T-helper 2 cell treated with Interferon-gamma antibody and Interleukin-4, amounts not matched to agents 100 ng/mL and 5 ng/mL, for 36 hours (primary cell): ENCODE data around the gene MCF2L2. TPM values are rescaled to one million over a fixed set of nuclear protein-coding genes. Genes with fewer than 3 reads are reported as not detected.
"Not testable (repeated sequence)": the region's sequence is repeated elsewhere in the genome, so short reads cannot be mapped to it uniquely, and the experiment has no call there.

Source experiments
- intact Hi-C: fragments of 100-400 bp; cut with micrococcal nuclease; formaldehyde crosslinking; loops from one replicate; pipeline ENCODE4 v1.15.1; 2023
- total RNA-seq: library from RNA; stranded (reverse); gene quantifications from 2 replicates; pipeline ENCODE4 v1.2.3, GENCODE V29; 2022

Gene MCF2L2
- total RNA-seq, 1 donor from 2014 or later, result 5.5 TPM

GRCh38 chr3:183252118-183252782 is 176.2 kb downstream of the MCF2L2 start:
- intact Hi-C loops, result loop anchor here (5.0 kb wide), 2 partner anchors 70 to 130 kb away; no protein-coding TSS in a partner anchor

- intact Hi-C loops, result no loop called here
These were observed 179.3 kb downstream of the MCF2L2 start for GRCh38 chr3:183249006-183249718.

- intact Hi-C loops, result no loop called here
These were observed 181.3 kb downstream of the MCF2L2 start for GRCh38 chr3:183247011-183247589.

GRCh38 chr3:183244981-183245476 is 183.4 kb downstream of the MCF2L2 start:
- intact Hi-C loops, result no loop called here

- intact Hi-C loops, result no loop called here
These were observed 184.2 kb downstream of the MCF2L2 start for GRCh38 chr3:183244219-183244618.

GRCh38 chr3:183242431-183242830 is 186.0 kb downstream of the MCF2L2 start:
- intact Hi-C loops, result no loop called here

DNA sequence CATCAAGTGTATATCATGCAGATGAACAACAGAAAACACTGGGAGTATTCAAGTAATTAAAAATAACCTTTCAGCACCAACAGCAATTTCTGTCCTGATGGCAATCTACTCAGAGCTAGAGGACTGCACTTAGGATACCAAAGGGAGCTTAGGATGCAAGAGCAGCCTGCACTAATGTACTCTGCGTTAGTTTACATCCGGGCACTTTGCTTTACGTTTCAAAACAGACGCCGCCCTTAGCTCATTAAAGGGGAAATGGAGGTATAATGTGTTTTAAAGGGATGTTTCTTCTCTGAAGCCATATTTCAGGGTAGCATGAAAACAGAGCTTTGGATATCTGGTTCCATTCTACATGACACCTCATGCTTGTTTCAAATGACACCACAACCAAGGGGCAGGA is 189.4 kb downstream of the MCF2L2 start:
- intact Hi-C loops, result no loop called here

GRCh38 chr3:183233966-183234365 is 194.5 kb downstream of the MCF2L2 start:
- intact Hi-C loops, result no loop called here

DNA sequence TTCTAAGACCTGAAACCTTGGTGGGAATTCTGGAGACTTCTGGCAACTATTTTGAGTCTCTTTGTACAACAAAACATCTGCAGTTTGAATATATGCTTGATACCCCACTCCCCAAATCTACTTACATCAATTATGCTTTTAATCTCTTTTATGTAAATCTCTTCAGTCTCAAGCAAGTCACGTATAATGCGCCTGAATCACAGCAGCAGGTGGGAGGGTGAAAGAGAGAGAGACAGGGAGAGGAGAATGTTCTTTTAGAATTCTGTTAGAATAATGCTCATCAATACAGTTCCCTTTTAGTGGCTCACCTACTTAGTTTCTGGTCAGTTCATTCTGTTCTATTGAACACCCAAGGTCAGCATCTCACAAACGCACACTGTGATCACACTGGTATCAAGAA is 197.6 kb downstream of the MCF2L2 start:
- intact Hi-C loops, result no loop called here

DNA sequence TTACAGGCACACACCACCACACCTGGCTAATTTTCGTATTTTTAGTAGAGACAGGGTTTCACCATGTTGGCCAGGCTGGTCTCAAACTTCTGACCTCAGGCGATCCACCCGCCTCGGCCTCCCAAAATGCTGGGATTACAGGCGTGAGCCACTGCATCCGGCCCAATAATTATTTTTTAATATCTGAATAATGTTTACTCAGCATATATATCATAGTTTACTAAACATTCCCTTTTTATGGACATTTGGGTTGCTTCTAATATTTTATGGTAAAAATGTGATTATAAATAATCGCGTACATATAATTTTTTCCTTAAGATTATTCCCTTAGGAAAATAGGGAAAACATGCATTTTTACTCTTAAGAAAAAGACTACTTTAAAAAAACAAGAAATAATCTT is 198.2 kb downstream of the MCF2L2 start:
- intact Hi-C loops, result not testable (repeated sequence)

DNA sequence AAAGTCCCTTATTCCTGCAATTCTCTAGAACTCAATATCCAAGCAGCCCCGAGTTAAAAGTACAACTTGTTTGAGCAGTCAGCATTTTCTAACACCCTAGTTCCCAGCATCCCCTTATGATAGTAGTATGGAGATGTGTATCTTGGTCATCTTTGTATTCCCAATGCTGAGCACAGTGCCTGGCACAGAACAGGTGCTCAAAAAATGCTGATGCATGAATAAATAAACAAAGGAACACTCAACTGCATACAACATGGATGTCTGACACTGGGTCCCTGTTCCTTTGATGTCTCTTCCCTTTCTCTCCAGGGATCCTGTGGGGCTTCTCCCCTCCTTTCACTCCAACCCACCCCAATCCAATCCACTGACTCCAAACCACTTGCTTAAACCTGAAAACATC is 199.2 kb downstream of the MCF2L2 start:
- intact Hi-C loops, result no loop called here

DNA sequence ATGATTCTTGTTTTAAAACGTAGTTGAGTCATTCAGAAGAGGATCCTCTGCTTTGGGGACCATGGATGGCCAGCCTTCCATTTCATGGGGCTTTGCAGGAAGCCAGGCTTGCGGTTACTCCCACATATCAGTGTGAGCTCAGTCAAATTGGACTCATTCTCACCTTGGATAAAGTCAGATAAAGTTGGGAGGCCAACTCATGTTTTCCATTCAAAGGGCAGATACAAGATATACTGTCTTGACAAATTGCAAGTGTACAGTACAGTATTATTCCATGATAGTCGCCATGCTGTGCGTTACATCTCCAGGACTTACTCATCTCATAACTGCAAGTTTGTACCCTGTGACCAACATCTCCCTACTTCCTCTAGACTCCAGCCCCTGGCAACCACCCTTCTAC is 200.8 kb downstream of the MCF2L2 start:
- intact Hi-C loops, result no loop called here

- intact Hi-C loops, result no loop called here
These were observed 202.0 kb downstream of the MCF2L2 start for GRCh38 chr3:183226333-183226890.

- intact Hi-C loops, result loop anchor here (5.0 kb wide), 1 partner anchor 33 kb away; no protein-coding TSS in a partner anchor
These were observed 204.0 kb downstream of the MCF2L2 start for GRCh38 chr3:183224180-183224970.

- intact Hi-C loops, result loop anchor here (5.0 kb wide), 1 partner anchor 35 kb away; no protein-coding TSS in a partner anchor
These were observed 205.7 kb downstream of the MCF2L2 start for GRCh38 chr3:183222631-183223235.

DNA sequence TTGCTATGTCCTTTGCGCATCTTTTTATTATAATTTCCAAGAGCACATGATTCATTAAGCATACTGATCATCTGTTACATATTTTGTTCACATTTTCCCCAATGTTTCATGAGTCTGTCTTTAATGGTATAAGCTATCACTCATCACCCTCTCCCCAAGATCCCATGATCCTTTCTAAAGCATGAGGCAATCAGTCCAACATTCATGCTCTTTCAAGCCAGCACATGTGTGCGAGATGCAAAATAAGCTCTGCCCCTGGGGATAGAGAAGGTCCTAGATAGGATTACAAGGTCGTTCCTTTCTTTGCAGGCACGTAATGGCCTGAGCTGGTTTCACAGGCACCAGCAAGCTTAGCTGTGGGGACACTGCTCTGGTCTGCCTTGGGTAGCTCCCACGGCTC is 207.6 kb downstream of the MCF2L2 start:
- intact Hi-C loops, result loop anchor here (5.0 kb wide), 1 partner anchor 36 kb away; no protein-coding TSS in a partner anchor

GRCh38 chr3:183218826-183219225 is 209.6 kb downstream of the MCF2L2 start:
- intact Hi-C loops, result no loop called here

- intact Hi-C loops, result no loop called here
These were observed 210.7 kb downstream of the MCF2L2 start for GRCh38 chr3:183217548-183218332.

DNA sequence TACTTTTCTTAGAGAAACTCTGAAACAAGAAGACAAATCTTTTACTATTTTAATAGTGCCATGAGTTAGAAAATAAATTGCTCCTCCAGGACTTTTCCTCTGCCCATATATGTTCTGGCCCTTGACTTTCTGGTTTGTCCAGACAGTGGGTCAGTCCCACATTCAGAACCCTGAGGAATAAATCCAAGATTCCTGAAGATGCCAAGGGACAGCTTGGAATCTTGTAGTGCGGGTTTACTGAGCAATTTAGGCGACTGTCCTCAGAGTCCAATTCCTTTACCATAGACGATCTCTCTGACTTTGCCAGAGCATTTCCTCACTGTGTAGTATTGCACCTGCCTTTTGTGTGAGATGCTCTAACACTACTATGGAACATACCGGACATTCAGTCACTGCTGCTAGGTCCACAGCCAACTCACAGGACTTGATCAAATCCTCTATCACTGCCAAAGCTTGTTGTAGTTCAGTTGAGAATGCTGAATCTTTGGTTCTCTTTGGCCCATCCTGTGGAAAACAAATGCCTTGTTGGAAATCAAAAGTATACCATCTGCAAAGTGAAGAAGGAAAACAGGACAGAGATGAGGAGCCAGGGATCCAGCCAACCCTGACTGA is 212.7 kb downstream of the MCF2L2 start:
- intact Hi-C loops, result no loop called here

- intact Hi-C loops, result no loop called here
These were observed 214.2 kb downstream of the MCF2L2 start for GRCh38 chr3:183214277-183214612.
